HepG2 (cell line): Measurements from ENCODE around the gene ZFP62. TPM values are rescaled to one million over a fixed set of nuclear protein-coding genes. Genes with fewer than 3 reads are reported as not detected.

Experiments used
- AKAP8 ChIP-seq: sonication (generic); formaldehyde crosslinking; IDR thresholded peaks from 2 replicates; pipeline ENCODE4 v1.5.1; 2020; ENCODE audit warnings: mild to moderate bottlenecking, missing genetic modification reagents
- BCL3 ChIP-seq: sonication (generic); formaldehyde crosslinking; IDR thresholded peaks from 2 replicates; pipeline ENCODE4 v1.5.1; 2020; ENCODE audit warnings: mild to moderate bottlenecking, missing genetic modification reagents, moderate library complexity
- FOXK1 ChIP-seq: sonication (generic); formaldehyde crosslinking; IDR thresholded peaks from 2 replicates; pipeline ENCODE4 v1.4.0; 2020; ENCODE audit warnings: low read depth, missing genetic modification reagents, borderline replicate concordance
- GLI4 ChIP-seq: sonication (generic); formaldehyde crosslinking; IDR thresholded peaks from 2 replicates; pipeline ENCODE4 v1.5.1; 2020; ENCODE audit warnings: missing genetic modification reagents, mild to moderate bottlenecking, moderate library complexity, borderline replicate concordance
- HNRNPK ChIP-seq: fragments of 200-400 bp; formaldehyde crosslinking; IDR thresholded peaks from 2 replicates; pipeline ENCODE4 v1.6.1; 2018; ENCODE audit warnings: low read length, low read depth, moderate library complexity, mild to moderate bottlenecking; ENCODE audit not compliant: poor library complexity, severe bottlenecking
- JUND ChIP-seq: sonication (generic); formaldehyde crosslinking; IDR thresholded peaks from 2 replicates; pipeline ENCODE4 v1.8.0; 2022; ENCODE audit warnings: mild to moderate bottlenecking, missing genetic modification reagents
- KDM4B ChIP-seq: sonication (generic); formaldehyde crosslinking; IDR thresholded peaks from 2 replicates; pipeline ENCODE4 v1.4.0; 2020; ENCODE audit warnings: missing genetic modification reagents
- KLF16 ChIP-seq, 2 experiments: sonication (generic) in 1 of 2; formaldehyde crosslinking in 1 of 2; IDR thresholded peaks; 2 replicates each; pipeline versions ENCODE4 v1.6.1 to v1.8.0; 2016 to 2023; ENCODE audit warnings: missing genetic modification reagents in 2 of 2, missing compliant biosample characterization in 1 of 2
- MTA1 ChIP-seq: sonication (generic); formaldehyde crosslinking; IDR thresholded peaks from 2 replicates; pipeline ENCODE4 v1.4.0; 2020; ENCODE audit warnings: missing genetic modification reagents, mild to moderate bottlenecking, borderline replicate concordance
- MTERF4 ChIP-seq: sonication (generic); formaldehyde crosslinking; IDR thresholded peaks from 2 replicates; pipeline ENCODE4 v1.8.0; 2023; ENCODE audit warnings: mild to moderate bottlenecking, missing genetic modification reagents
- MXD4 ChIP-seq: IDR thresholded peaks from 2 replicates; pipeline ENCODE4 v1.6.1; 2016; ENCODE audit warnings: mild to moderate bottlenecking, missing biosample characterization, missing genetic modification reagents
- NAIF1 ChIP-seq: sonication (generic); formaldehyde crosslinking; IDR thresholded peaks from 2 replicates; pipeline ENCODE4 v1.5.0; 2020; ENCODE audit warnings: mild to moderate bottlenecking, missing genetic modification reagents, borderline replicate concordance
- PRDM4 ChIP-seq: sonication (generic); formaldehyde crosslinking; IDR thresholded peaks from 2 replicates; pipeline ENCODE4 v1.9.0; 2021; ENCODE audit warnings: missing genetic modification reagents, borderline replicate concordance
- PRMT3 ChIP-seq: sonication (generic); formaldehyde crosslinking; IDR thresholded peaks from 2 replicates; pipeline ENCODE4 v1.8.1; 2022; ENCODE audit warnings: low read depth, mild to moderate bottlenecking, moderate library complexity, missing genetic modification reagents, borderline replicate concordance
- THAP11 ChIP-seq: IDR thresholded peaks from 2 replicates; pipeline ENCODE4 v1.6.1; 2016; ENCODE audit warnings: missing biosample characterization, missing genetic modification reagents
- ZMYM3 ChIP-seq: sonication (generic); formaldehyde crosslinking; IDR thresholded peaks from 2 replicates; pipeline ENCODE4 v1.5.1; 2020; ENCODE audit warnings: mild to moderate bottlenecking, missing genetic modification reagents
- ZNF547 ChIP-seq: sonication (generic); formaldehyde crosslinking; IDR thresholded peaks from 2 replicates; pipeline ENCODE4 v1.5.1; 2020; ENCODE audit warnings: mild to moderate bottlenecking, missing genetic modification reagents
- ZNF558 ChIP-seq: sonication (generic); formaldehyde crosslinking; IDR thresholded peaks from 2 replicates; pipeline ENCODE4 v1.9.0; 2022; ENCODE audit warnings: mild to moderate bottlenecking, missing genetic modification reagents, borderline replicate concordance
- ZNF564 ChIP-seq: sonication (generic); formaldehyde crosslinking; IDR thresholded peaks from 2 replicates; pipeline ENCODE4 v1.8.1; 2023; ENCODE audit warnings: mild to moderate bottlenecking, missing genetic modification reagents
- ZNF570 ChIP-seq: sonication (generic); formaldehyde crosslinking; IDR thresholded peaks from 2 replicates; pipeline ENCODE4 v1.4.0; 2020; ENCODE audit warnings: mild to moderate bottlenecking, missing genetic modification reagents, borderline replicate concordance
- ZNF776 ChIP-seq: sonication (generic); formaldehyde crosslinking; IDR thresholded peaks from 2 replicates; pipeline ENCODE4 v1.4.0; 2020; ENCODE audit warnings: mild to moderate bottlenecking, missing genetic modification reagents
- polyA plus RNA-seq, 8 experiments: library from polyadenylated mRNA; depleted of rRNA in 3 of 8; stranded (reverse) in 7 of 8; unstranded in 1 of 8; fragments of >200 nt; fragmentation: Illumina TruSeq in 4 of 8; extraction: Trizol in 4 of 8; gene quantifications; 2 replicates each; pipeline versions ENCODE4 v1.2.1 to v1.2.3, GENCODE V29; 2011 to 2016; ENCODE audit warnings: low read depth in 4 of 8, missing spikeins in 1 of 8, mixed read lengths in 1 of 8; ENCODE audit not compliant: insufficient read depth in 1 of 8
- total RNA-seq, 5 experiments: library from RNA; depleted of rRNA; stranded (reverse); fragments of >200 nt; fragmentation: Illumina TruSeq; extraction: Trizol; gene quantifications; 2 replicates each; pipeline ENCODE4 v1.2.3, GENCODE V29; 2016; ENCODE audit warnings: low read depth in 1 of 5
- TF ChIP-seq, protein P1 (sequence below): sonication (generic); formaldehyde crosslinking; IDR thresholded peaks from 2 replicates; pipeline ENCODE4 v1.5.0; 2020; ENCODE audit warnings: missing genetic modification reagents

Gene ZFP62
- total and polyA plus RNA-seq, 2 of the 13 experiments (the other 11 are each of a cell fraction or from before 2014, with no cell fraction given) = 8.2 to 19.4 TPM

DNA sequence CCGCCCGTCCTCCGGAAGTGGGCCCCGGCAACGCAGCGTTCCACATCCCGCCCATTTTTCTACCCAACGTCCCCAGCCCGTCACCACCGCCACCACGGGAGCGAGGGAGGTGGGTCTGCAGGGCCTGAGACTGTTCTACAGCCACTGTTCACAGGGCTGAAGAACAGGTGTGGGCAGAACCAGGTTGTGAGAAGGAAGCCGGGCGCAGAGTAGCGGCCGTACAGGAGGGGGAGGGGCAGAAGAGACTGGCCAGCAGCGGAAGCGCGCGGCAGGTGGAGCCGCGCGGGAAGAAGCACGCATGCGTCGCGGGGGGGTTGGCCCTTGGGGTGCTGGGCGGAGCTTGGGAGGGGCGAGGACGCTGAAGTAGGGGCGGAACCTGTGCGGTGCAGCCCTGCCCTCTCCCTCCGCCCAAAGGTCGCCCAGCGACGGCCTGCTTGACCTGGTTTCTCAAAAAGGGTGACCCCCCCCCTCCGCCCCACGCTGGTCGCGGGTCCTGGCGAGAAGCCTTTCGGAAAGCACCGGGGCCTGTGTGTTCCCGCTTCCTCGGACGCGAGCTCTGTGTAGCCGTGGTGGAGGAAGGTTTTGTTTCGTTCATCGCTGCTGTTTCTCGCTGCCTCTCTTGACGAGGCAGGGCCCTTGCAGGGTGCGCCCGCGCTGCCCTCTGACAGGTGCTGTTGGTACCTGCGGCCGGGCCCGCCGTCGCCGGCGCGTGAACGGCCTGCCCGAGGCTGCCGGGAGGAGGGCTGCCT, 50.7 kb downstream of the ZFP62 start (continued):
- peak; percentile 59; the same call in 1 of the 2 replicates for TF ChIP-seq ZNF564 (CRISPR knock-in tag)
- TF ChIP-seq ZMYM3 = no peak
- TF ChIP-seq MTERF4 = peak; percentile 6; the same call in 1 of the 2 replicates
- TF ChIP-seq FOXK1 (CRISPR knock-in tag) = peak; percentile 43; the same call in 1 of the 2 replicates
- TF ChIP-seq ZNF558 (CRISPR knock-in tag) = peak; percentile 86; the same call in 1 of the 2 replicates
- TF ChIP-seq JUND (CRISPR knock-in tag) = no peak
- peak; percentile 69; the same call in 1 of the 2 replicates for TF ChIP-seq AKAP8 (CRISPR knock-in tag)
- TF ChIP-seq MXD4 (CRISPR knock-in tag) = peak; percentile 74; the same call in 1 of the 2 replicates
- TF ChIP-seq NAIF1 (CRISPR knock-in tag) = peak; percentile 66; the same call in 1 of the 2 replicates
- TF ChIP-seq BCL3 (CRISPR knock-in tag) = no peak; the same call in none of the 2 replicates
- TF ChIP-seq HNRNPK = peak; percentile 94
- peak; percentile 39; the same call in 1 of the 2 replicates for TF ChIP-seq ZNF547 (CRISPR knock-in tag)
- TF ChIP-seq KLF16 (CRISPR knock-in tag; IDR thresholded peaks at IDR 0.05) = peak in 1 of 2 experiments; percentile 76; a peak in 1 of 4 replicates
- TF ChIP-seq, protein P1, sequence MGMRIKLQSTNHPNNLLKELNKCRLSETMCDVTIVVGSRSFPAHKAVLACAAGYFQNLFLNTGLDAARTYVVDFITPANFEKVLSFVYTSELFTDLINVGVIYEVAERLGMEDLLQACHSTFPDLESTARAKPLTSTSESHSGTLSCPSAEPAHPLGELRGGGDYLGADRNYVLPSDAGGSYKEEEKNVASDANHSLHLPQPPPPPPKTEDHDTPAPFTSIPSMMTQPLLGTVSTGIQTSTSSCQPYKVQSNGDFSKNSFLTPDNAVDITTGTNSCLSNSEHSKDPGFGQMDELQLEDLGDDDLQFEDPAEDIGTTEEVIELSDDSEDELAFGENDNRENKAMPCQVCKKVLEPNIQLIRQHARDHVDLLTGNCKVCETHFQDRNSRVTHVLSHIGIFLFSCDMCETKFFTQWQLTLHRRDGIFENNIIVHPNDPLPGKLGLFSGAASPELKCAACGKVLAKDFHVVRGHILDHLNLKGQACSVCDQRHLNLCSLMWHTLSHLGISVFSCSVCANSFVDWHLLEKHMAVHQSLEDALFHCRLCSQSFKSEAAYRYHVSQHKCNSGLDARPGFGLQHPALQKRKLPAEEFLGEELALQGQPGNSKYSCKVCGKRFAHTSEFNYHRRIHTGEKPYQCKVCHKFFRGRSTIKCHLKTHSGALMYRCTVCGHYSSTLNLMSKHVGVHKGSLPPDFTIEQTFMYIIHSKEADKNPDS (CRISPR knock-in tag) = 0 out of 2 replicates have a peak, but pooled peaks have one; percentile 72
- no peak for TF ChIP-seq PRMT3
- TF ChIP-seq THAP11 (CRISPR knock-in tag) = peak; percentile 83
- peak; percentile 68; the same call in 1 of the 2 replicates for TF ChIP-seq GLI4 (CRISPR knock-in tag)
- peak; percentile 36 for TF ChIP-seq ZNF776 (CRISPR knock-in tag)
- no peak for TF ChIP-seq PRDM4 (CRISPR knock-in tag)
- no peak for TF ChIP-seq KDM4B (CRISPR knock-in tag)
- peak; percentile 80; the same call in 1 of the 2 replicates for TF ChIP-seq ZNF570
- TF ChIP-seq MTA1 (CRISPR knock-in tag) = peak; percentile 86; the same call in 1 of the 2 replicates
